ENCODE data around the gene NAA60.
A peak's percentile ranks its signal among the peaks of the same experiment; 100 is the strongest.

Gene NAA60

GRCh38 chr16:3443108-3444031 is at the start of gene NAA60, which contains the start of gene ZNF597:
TSS of gene NAA60 (plus strand) at chr16:3443680. CDS start at chr16:3476228, 32,548 bp downstream.
TSS of gene ZNF597 (minus strand) at chr16:3443504. CDS start at chr16:3443153, 351 bp downstream.
- DNase-seq (ENCODE audit: low read depth): no peak

- peak; percentile 3 for DNase-seq (ENCODE audit: low read depth)
Observed at GRCh38 chr16:3400446-3400778, 43.1 kb upstream of the NAA60 start.

- DNase-seq (ENCODE audit: low read depth): peak; percentile 93
Observed at GRCh38 chr16:3400779-3401688, 42.4 kb upstream of the NAA60 start, which contains the start of the genes ZNF174 and ZSCAN32. TSS of gene ZNF174 (plus strand) at chr16:3401215. CDS start at chr16:3402005, 790 bp downstream. TSS of gene ZSCAN32 (minus strand) at chr16:3401004. CDS start at chr16:3397557, 3,447 bp downstream.

- DNase-seq (ENCODE audit: low read depth): no peak
Observed at GRCh38 chr16:3401719-3402397, 41.6 kb upstream of the NAA60 start.

- DNase-seq (ENCODE audit: low read depth): no peak
Observed at GRCh38 chr16:3408561-3409197, 34.8 kb upstream of the NAA60 start.

GRCh38 chr16:3413730-3414379 is 29.6 kb upstream of the NAA60 start:
- no peak for DNase-seq (ENCODE audit: low read depth)

GRCh38 chr16:3431779-3432219 is 11.7 kb upstream of the NAA60 start:
- no peak for DNase-seq (ENCODE audit: low read depth)

- no peak for DNase-seq (ENCODE audit: low read depth)
Observed at GRCh38 chr16:3434373-3434772, 9.1 kb upstream of the NAA60 start.

- DNase-seq (ENCODE audit: low read depth): no peak
Observed at GRCh38 chr16:3439637-3440036, 3.8 kb upstream of the NAA60 start.

GRCh38 chr16:3444032-3444388 is 530 bp downstream of the NAA60 start:
- no peak for DNase-seq (ENCODE audit: low read depth)

- no peak for DNase-seq (ENCODE audit: low read depth)
Observed at GRCh38 chr16:3454093-3454492, 10.6 kb downstream of the NAA60 start.

GRCh38 chr16:3454631-3455147 is 11.2 kb downstream of the NAA60 start:
- no peak for DNase-seq (ENCODE audit: low read depth)

GRCh38 chr16:3457434-3458252 is 14.2 kb downstream of the NAA60 start:
- DNase-seq (ENCODE audit: low read depth): peak; percentile 36

GRCh38 chr16:3458278-3458851 is 14.9 kb downstream of the NAA60 start:
- no peak for DNase-seq (ENCODE audit: low read depth)

GRCh38 chr16:3458852-3459361 is 15.4 kb downstream of the NAA60 start:
- DNase-seq (ENCODE audit: low read depth): no peak

- no peak for DNase-seq (ENCODE audit: low read depth)
Observed at GRCh38 chr16:3459401-3460090, 16.1 kb downstream of the NAA60 start.

GRCh38 chr16:3460121-3460520 is 16.6 kb downstream of the NAA60 start:
- DNase-seq (ENCODE audit: low read depth): no peak

- DNase-seq (ENCODE audit: low read depth): no peak
Observed at GRCh38 chr16:3460585-3460984, 17.1 kb downstream of the NAA60 start.

- DNase-seq (ENCODE audit: low read depth): no peak
Observed at GRCh38 chr16:3461151-3461550, 17.7 kb downstream of the NAA60 start.
